ENCODE data around the gene ADGRE2.
"Not testable (repeated sequence)": the region's sequence is repeated elsewhere in the genome, so short reads cannot be mapped to it uniquely, and the experiment has no call there.

Gene ADGRE2

GRCh38 chr19:14782626-14783409 is 4.5 kb upstream of the ADGRE2 start:
- H3K4me1 ChIP-seq (ENCODE audit: insufficient read depth, low read length) = peaks cover 23% of the 10 kb centered on the region
- no peak overlapping the region for H3K9ac ChIP-seq (ENCODE audit: low read depth, low read length)
- H3K4me3 ChIP-seq (ENCODE audit: low read depth in 1 of 2, low read length in 2 of 2) = no peak overlapping the region
- ATAC-seq (ENCODE audit: insufficient read depth, low read depth) = no peak
- no peak overlapping the region for H2AFZ ChIP-seq (ENCODE audit: low read depth, low read length)
- no peak overlapping the region for H3K4me2 ChIP-seq (ENCODE audit: insufficient read depth, low read length)
- H3K79me2 ChIP-seq (ENCODE audit: insufficient read depth, low read length) = no peaks in the 10 kb centered on the region
- TF ChIP-seq, protein P1, sequence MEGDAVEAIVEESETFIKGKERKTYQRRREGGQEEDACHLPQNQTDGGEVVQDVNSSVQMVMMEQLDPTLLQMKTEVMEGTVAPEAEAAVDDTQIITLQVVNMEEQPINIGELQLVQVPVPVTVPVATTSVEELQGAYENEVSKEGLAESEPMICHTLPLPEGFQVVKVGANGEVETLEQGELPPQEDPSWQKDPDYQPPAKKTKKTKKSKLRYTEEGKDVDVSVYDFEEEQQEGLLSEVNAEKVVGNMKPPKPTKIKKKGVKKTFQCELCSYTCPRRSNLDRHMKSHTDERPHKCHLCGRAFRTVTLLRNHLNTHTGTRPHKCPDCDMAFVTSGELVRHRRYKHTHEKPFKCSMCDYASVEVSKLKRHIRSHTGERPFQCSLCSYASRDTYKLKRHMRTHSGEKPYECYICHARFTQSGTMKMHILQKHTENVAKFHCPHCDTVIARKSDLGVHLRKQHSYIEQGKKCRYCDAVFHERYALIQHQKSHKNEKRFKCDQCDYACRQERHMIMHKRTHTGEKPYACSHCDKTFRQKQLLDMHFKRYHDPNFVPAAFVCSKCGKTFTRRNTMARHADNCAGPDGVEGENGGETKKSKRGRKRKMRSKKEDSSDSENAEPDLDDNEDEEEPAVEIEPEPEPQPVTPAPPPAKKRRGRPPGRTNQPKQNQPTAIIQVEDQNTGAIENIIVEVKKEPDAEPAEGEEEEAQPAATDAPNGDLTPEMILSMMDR (IDR thresholded peaks at IDR 0.05; ENCODE audit: borderline replicate concordance, extremely low read depth, low read length, poor library complexity, severe bottlenecking) = no peak
- no peak for TF ChIP-seq EZH2 (IDR thresholded peaks at IDR 0.05; ENCODE audit: borderline replicate concordance, low read depth, low read length, severe bottlenecking)
- H4K20me1 ChIP-seq (ENCODE audit: insufficient read depth, low read length) = no peaks in the 10 kb centered on the region
- H3K27me3 ChIP-seq (ENCODE audit: insufficient read depth, low read length, poor library complexity) = no peaks in the 10 kb centered on the region
- no peaks in the 10 kb centered on the region for H3K9me3 ChIP-seq (ENCODE audit: insufficient read depth, low read length, severe bottlenecking)
- H3K36me3 ChIP-seq (ENCODE audit: insufficient read depth, low read length) = no peaks in the 10 kb centered on the region
- peak overlapping the region; percentile 22; the same call in 1 of the 2 replicates for H3K27ac ChIP-seq (ENCODE audit: low read length)
- no peak for DNase-seq

- H4K20me1 ChIP-seq (ENCODE audit: insufficient read depth, low read length); H3K9me3 ChIP-seq (ENCODE audit: insufficient read depth, low read length, severe bottlenecking); H2AFZ ChIP-seq (ENCODE audit: low read depth, low read length); H3K4me3 ChIP-seq (ENCODE audit: low read depth in 1 of 2, low read length in 2 of 2); H3K4me2 ChIP-seq (ENCODE audit: insufficient read depth, low read length); H3K9ac ChIP-seq (ENCODE audit: low read depth, low read length); DNase-seq; H3K27ac ChIP-seq (ENCODE audit: low read length); H3K36me3 ChIP-seq (ENCODE audit: insufficient read depth, low read length); ATAC-seq (ENCODE audit: insufficient read depth, low read depth); H3K27me3 ChIP-seq (ENCODE audit: insufficient read depth, low read length, poor library complexity); H3K79me2 ChIP-seq (ENCODE audit: insufficient read depth, low read length): not testable (repeated sequence)
- H3K4me1 ChIP-seq (ENCODE audit: insufficient read depth, low read length) = peaks cover 28% of the 10 kb centered on the region
These were observed 3.6 kb upstream of the ADGRE2 start for GRCh38 chr19:14781713-14782536.

GRCh38 chr19:14780622-14781225 is 2.4 kb upstream of the ADGRE2 start:
- not testable (repeated sequence) for H3K36me3 ChIP-seq (ENCODE audit: insufficient read depth, low read length); H2AFZ ChIP-seq (ENCODE audit: low read depth, low read length); H3K4me3 ChIP-seq (ENCODE audit: low read depth in 1 of 2, low read length in 2 of 2); H3K9me3 ChIP-seq (ENCODE audit: insufficient read depth, low read length, severe bottlenecking); H3K27ac ChIP-seq (ENCODE audit: low read length); H4K20me1 ChIP-seq (ENCODE audit: insufficient read depth, low read length); H3K9ac ChIP-seq (ENCODE audit: low read depth, low read length); H3K27me3 ChIP-seq (ENCODE audit: insufficient read depth, low read length, poor library complexity); H3K4me2 ChIP-seq (ENCODE audit: insufficient read depth, low read length); ATAC-seq (ENCODE audit: insufficient read depth, low read depth); DNase-seq; H3K79me2 ChIP-seq (ENCODE audit: insufficient read depth, low read length)
- H3K4me1 ChIP-seq (ENCODE audit: insufficient read depth, low read length) = peaks cover 40% of the 10 kb centered on the region

DNA sequence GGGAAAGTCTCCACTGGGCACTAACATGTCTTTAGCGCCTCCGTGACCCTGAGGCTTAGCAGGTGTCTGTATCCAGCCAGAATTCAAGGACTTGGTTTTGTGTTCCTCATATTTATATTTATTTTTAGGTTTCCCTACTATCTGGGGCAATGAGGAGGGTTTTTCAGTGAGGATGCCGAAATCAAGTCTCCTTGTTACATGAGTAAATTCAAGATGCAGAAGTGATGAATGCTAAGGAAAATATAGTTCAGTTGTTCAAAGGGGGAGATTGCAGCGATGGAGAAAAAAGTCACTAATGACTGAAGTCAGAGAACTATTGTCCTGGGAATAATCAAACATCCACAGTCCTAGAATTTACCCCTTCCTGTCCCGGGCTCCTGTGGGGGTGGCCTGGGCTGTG is 791 bp upstream of the ADGRE2 start:
- Histone ChIP-seq H3K79me2 (ENCODE audit: insufficient read depth, low read length) (0 out of 2 replicates have a peak, but pooled peaks cover 2% of the 10 kb centered on the region), H2AFZ (ENCODE audit: low read depth, low read length) (no peak overlapping the region; the same call in 1 of the 2 replicates), H3K27me3 (ENCODE audit: insufficient read depth, low read length, poor library complexity) (no peaks in the 10 kb centered on the region), H3K36me3 (ENCODE audit: insufficient read depth, low read length) (no peaks in the 10 kb centered on the region), H3K27ac (ENCODE audit: low read length) (no peak overlapping the region), H3K4me3 (ENCODE audit: low read depth in 1 of 2, low read length in 2 of 2) (no peak overlapping the region), H3K9ac (ENCODE audit: low read depth, low read length) (no peak overlapping the region), H3K4me2 (ENCODE audit: insufficient read depth, low read length) (no peak overlapping the region), H3K9me3 (ENCODE audit: insufficient read depth, low read length, severe bottlenecking) (no peaks in the 10 kb centered on the region), H4K20me1 (ENCODE audit: insufficient read depth, low read length) (no peaks in the 10 kb centered on the region), H3K4me1 (ENCODE audit: insufficient read depth, low read length) (peaks cover 46% of the 10 kb centered on the region)
- TF ChIP-seq EZH2 (IDR thresholded peaks at IDR 0.05; ENCODE audit: borderline replicate concordance, low read depth, low read length, severe bottlenecking) = no peak
- TF ChIP-seq, protein P1 (IDR thresholded peaks at IDR 0.05; ENCODE audit: borderline replicate concordance, extremely low read depth, low read length, poor library complexity, severe bottlenecking) = no peak
- no peak for ATAC-seq (ENCODE audit: insufficient read depth, low read depth)
- no peak for DNase-seq

DNA sequence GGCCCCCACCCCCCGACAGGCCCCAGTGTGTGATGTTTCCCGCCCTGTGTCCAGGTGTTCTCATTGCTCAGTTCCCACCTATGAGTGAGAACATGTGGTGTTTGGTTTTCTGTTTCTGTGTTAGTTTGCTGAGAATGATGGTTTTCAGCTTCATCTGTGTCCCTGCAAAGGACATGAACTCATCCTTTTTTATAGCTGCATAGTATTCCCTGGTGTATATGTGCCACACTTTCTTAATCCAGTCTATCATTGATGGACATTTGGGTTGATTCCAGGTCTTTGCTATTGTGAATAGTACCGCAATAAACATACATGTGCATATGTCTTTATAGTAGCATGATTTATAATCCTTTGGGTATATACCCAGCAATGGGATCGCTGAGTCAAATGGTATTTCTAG is 715 bp downstream of the ADGRE2 start:
- H3K36me3 ChIP-seq (ENCODE audit: insufficient read depth, low read length); H3K4me2 ChIP-seq (ENCODE audit: insufficient read depth, low read length); H3K27me3 ChIP-seq (ENCODE audit: insufficient read depth, low read length, poor library complexity); H3K79me2 ChIP-seq (ENCODE audit: insufficient read depth, low read length); H4K20me1 ChIP-seq (ENCODE audit: insufficient read depth, low read length); DNase-seq; H2AFZ ChIP-seq (ENCODE audit: low read depth, low read length); H3K4me3 ChIP-seq (ENCODE audit: low read depth in 1 of 2, low read length in 2 of 2); ATAC-seq (ENCODE audit: insufficient read depth, low read depth); H3K9ac ChIP-seq (ENCODE audit: low read depth, low read length); H3K9me3 ChIP-seq (ENCODE audit: insufficient read depth, low read length, severe bottlenecking); H3K27ac ChIP-seq (ENCODE audit: low read length): not testable (repeated sequence)
- peaks cover 39% of the 10 kb centered on the region for H3K4me1 ChIP-seq (ENCODE audit: insufficient read depth, low read length)
